Stimulated activated CD4-positive, alpha-beta T cell treated with anti-CD3 and anti-CD28 coated beads, Interleukin-4, amount 100 ng/mL, for 48 hours (primary cell): Measurements from ENCODE around the gene KLHL35.

Experiments
- DNase-seq, 2 donors: peaks; one replicate each; pipeline ENCODE4 v3.0.0-alpha.2; 2020; ENCODE audit warnings: low read depth in 2 of 2

Gene KLHL35

GRCh38 chr11:75432911-75433321, at the start of gene KLHL35:
Gene KLHL35, minus strand, starts transcription at chr11:75433203. Its CDS starts 2,574 bp downstream, at chr11:75430629.
- DNase-seq = no peak

- DNase-seq = no peak
These were observed 49.1 kb upstream of the KLHL35 start for GRCh38 chr11:75481922-75482606.

GRCh38 chr11:75481223-75481921, 48.4 kb upstream of the KLHL35 start:
- DNase-seq = no peak

GRCh38 chr11:75480185-75481175, 47.5 kb upstream of the KLHL35 start:
- no peak for DNase-seq

GRCh38 chr11:75479597-75480145, 46.7 kb upstream of the KLHL35 start:
- no peak for DNase-seq

GRCh38 chr11:75478783-75479596, 46.0 kb upstream of the KLHL35 start:
- no peak for DNase-seq

GRCh38 chr11:75477614-75477935, 44.6 kb upstream of the KLHL35 start:
- no peak for DNase-seq

- no peak for DNase-seq
These were observed 44.0 kb upstream of the KLHL35 start for GRCh38 chr11:75476739-75477613.

- DNase-seq = no peak
These were observed 43.0 kb upstream of the KLHL35 start for GRCh38 chr11:75475767-75476650.

GRCh38 chr11:75474878-75475766, 42.1 kb upstream of the KLHL35 start:
- DNase-seq = peak; percentile 40 to 46

GRCh38 chr11:75474240-75474639, 41.2 kb upstream of the KLHL35 start:
- no peak for DNase-seq

- no peak for DNase-seq
These were observed 40.7 kb upstream of the KLHL35 start for GRCh38 chr11:75473684-75474083.

- DNase-seq = no peak
These were observed 39.2 kb upstream of the KLHL35 start for GRCh38 chr11:75472081-75472732.

- no peak for DNase-seq
These were observed 38.4 kb upstream of the KLHL35 start for GRCh38 chr11:75471176-75471973.

GRCh38 chr11:75470476-75471080, 37.6 kb upstream of the KLHL35 start:
- DNase-seq = no peak

- no peak for DNase-seq
These were observed 36.9 kb upstream of the KLHL35 start for GRCh38 chr11:75469785-75470405.
